ENCODE data around the gene HABP2. TPM values are rescaled to one million over a fixed set of nuclear protein-coding genes. Genes with fewer than 3 reads are reported as not detected.

The HABP2 gene
- total RNA-seq, 1 experiment from 2014 or later, result not detected

DNA sequence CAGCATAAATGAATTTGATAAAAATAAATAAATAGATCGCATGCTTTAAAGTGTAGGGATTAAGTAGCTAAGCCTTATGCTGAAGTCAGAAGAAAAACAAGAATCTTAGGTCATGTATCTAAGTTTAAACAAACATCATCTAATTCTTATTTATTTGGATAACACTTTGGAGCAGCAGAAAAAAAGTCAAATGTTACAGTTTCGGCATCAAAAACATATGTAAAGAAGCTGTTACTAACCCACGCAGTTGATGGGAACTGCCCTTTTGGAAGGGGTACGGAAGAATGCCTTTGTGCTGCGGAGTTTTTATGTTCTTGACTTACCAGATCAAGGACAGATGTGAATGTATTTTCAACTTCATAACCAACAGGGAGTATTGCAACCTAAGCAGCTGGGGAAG is 37.3 kb upstream of the HABP2 start:
- Histone ChIP-seq H3K79me2 (ENCODE audit: low read length) (no peaks in the 10 kb centered on the region), H3K36me3 (ENCODE audit: low read depth, low read length) (no peaks in the 10 kb centered on the region), H3K4me1 (ENCODE audit: insufficient read depth, low read length) (0 out of 2 replicates have a peak, but pooled peaks cover 5% of the 10 kb centered on the region), H3K4me3 (ENCODE audit: low read length) (no peak overlapping the region), H2AFZ (ENCODE audit: low read length) (no peak overlapping the region), H4K20me1 (ENCODE audit: low read length) (no peaks in the 10 kb centered on the region), H3F3A (ENCODE audit: low read length, unreplicated experiment) (no peaks in the 10 kb centered on the region), H3K27me3 (ENCODE audit: low read length) (no peaks in the 10 kb centered on the region), H3K27ac (ENCODE audit: low read length) (no peak overlapping the region), H3K4me2 (ENCODE audit: low read length) (no peak overlapping the region), H3K9me2 (replicated peaks; ENCODE audit: low read length) (no peaks in the 10 kb centered on the region), H3K9ac (ENCODE audit: low read length) (no peak overlapping the region), H3K9me3 (ENCODE audit: low read length) (0 out of 2 replicates have a peak, but pooled peaks cover 4% of the 10 kb centered on the region)
- BruUV-seq (replicated peaks), result no TSS peak
- ATAC-seq (no peak), DNase-seq (no peak)
- intact Hi-C loops (cut with micrococcal nuclease), result no loop called here
- CTCF ChIA-PET, result no interaction called here
- TF ChIP-seq EZH2phosphoT487 (IDR thresholded peaks at IDR 0.05; ENCODE audit: borderline replicate concordance, low read length) (no peak), EZH2 (IDR thresholded peaks at IDR 0.05; ENCODE audit: low read length, unreplicated experiment) (no peak), CTCF (conservative IDR thresholded peaks at IDR 0.05; ENCODE audit: low read depth, low read length) (no peak)
- POLR2A ChIA-PET (ENCODE audit: unreplicated experiment), result no interaction called here

GRCh38 chr10:113516061-113516460 is 36.8 kb upstream of the HABP2 start:
- ChIA-PET CTCF (no interaction called here), POLR2A (ENCODE audit: unreplicated experiment) (no interaction called here)
- Histone ChIP-seq H3K9ac (ENCODE audit: low read length) (no peak overlapping the region), H3K4me1 (ENCODE audit: insufficient read depth, low read length) (0 out of 2 replicates have a peak, but pooled peaks cover 5% of the 10 kb centered on the region), H3K9me2 (replicated peaks; ENCODE audit: low read length) (no peaks in the 10 kb centered on the region), H2AFZ (ENCODE audit: low read length) (no peak overlapping the region), H3K36me3 (ENCODE audit: low read depth, low read length) (no peaks in the 10 kb centered on the region), H4K20me1 (ENCODE audit: low read length) (no peaks in the 10 kb centered on the region), H3K27ac (ENCODE audit: low read length) (no peak overlapping the region), H3K79me2 (ENCODE audit: low read length) (no peaks in the 10 kb centered on the region), H3K27me3 (ENCODE audit: low read length) (no peaks in the 10 kb centered on the region), H3K4me3 (ENCODE audit: low read length) (no peak overlapping the region), H3K9me3 (ENCODE audit: low read length) (0 out of 2 replicates have a peak, but pooled peaks cover 4% of the 10 kb centered on the region), H3F3A (ENCODE audit: low read length, unreplicated experiment) (no peaks in the 10 kb centered on the region), H3K4me2 (ENCODE audit: low read length) (no peak overlapping the region)
- BruUV-seq (replicated peaks), result no TSS peak
- intact Hi-C loops (cut with micrococcal nuclease), result no loop called here
- DNase-seq, result no peak
- ATAC-seq, result no peak
- TF ChIP-seq CTCF (conservative IDR thresholded peaks at IDR 0.05; ENCODE audit: low read depth, low read length), result no peak
- no peak for TF ChIP-seq EZH2 (IDR thresholded peaks at IDR 0.05; ENCODE audit: low read length, unreplicated experiment)
- TF ChIP-seq EZH2phosphoT487 (IDR thresholded peaks at IDR 0.05; ENCODE audit: borderline replicate concordance, low read length), result no peak

- Histone ChIP-seq H3K9me2 (replicated peaks; ENCODE audit: low read length) (no peaks in the 10 kb centered on the region), H3K27me3 (ENCODE audit: low read length) (no peaks in the 10 kb centered on the region), H3K79me2 (ENCODE audit: low read length) (no peaks in the 10 kb centered on the region), H3K4me3 (ENCODE audit: low read length) (no peak overlapping the region), H3K36me3 (ENCODE audit: low read depth, low read length) (no peaks in the 10 kb centered on the region; the same call in 1 of the 2 replicates), H3K4me1 (ENCODE audit: insufficient read depth, low read length) (0 out of 2 replicates have a peak, but pooled peaks cover 5% of the 10 kb centered on the region), H3K4me2 (ENCODE audit: low read length) (no peak overlapping the region), H3K9me3 (ENCODE audit: low read length) (no peaks in the 10 kb centered on the region), H4K20me1 (ENCODE audit: low read length) (no peaks in the 10 kb centered on the region), H3K9ac (ENCODE audit: low read length) (no peak overlapping the region), H3K27ac (ENCODE audit: low read length) (no peak overlapping the region), H3F3A (ENCODE audit: low read length, unreplicated experiment) (no peaks in the 10 kb centered on the region), H2AFZ (ENCODE audit: low read length) (no peak overlapping the region)
- ChIA-PET POLR2A (ENCODE audit: unreplicated experiment) (no interaction called here), CTCF (no interaction called here)
- DNase-seq (no peak), ATAC-seq (no peak)
- no peak for TF ChIP-seq EZH2 (IDR thresholded peaks at IDR 0.05; ENCODE audit: low read length, unreplicated experiment)
- TF ChIP-seq CTCF (conservative IDR thresholded peaks at IDR 0.05; ENCODE audit: low read depth, low read length), result no peak
- no peak for TF ChIP-seq EZH2phosphoT487 (IDR thresholded peaks at IDR 0.05; ENCODE audit: borderline replicate concordance, low read length)
- intact Hi-C loops (cut with micrococcal nuclease), result no loop called here
- BruUV-seq (replicated peaks), result no TSS peak
Observed at GRCh38 chr10:113517165-113517900, 35.5 kb upstream of the HABP2 start.

Measured in PC-3 (cell line).